RWPE2 (cell line): Measurements from ENCODE around the gene B3GNT4.
"Not testable (repeated sequence)": the region's sequence is repeated elsewhere in the genome, so short reads cannot be mapped to it uniquely, and the experiment has no call there.

Experiments
- ATAC-seq: fragments of 200-7000 bp; cut with Tn5 transposase; 3 replicates; pipeline ENCODE4 v1.9.1; 2021; ENCODE audit warnings: low read depth
- DNase-seq: peaks from one replicate; pipeline ENCODE4 v3.0.0-alpha.2; 2020; ENCODE audit warnings: low spot score
- H3K27ac ChIP-seq: fragments of 450-650 bp; 2 replicates; pipeline ENCODE4 v1.5.1; 2017; ENCODE audit warnings: mild to moderate bottlenecking; ENCODE audit not compliant: poor library complexity, severe bottlenecking
- H3K27me3 ChIP-seq: fragments of 250-450 bp; sonication (Bioruptor Pico); 2 replicates; pipeline ENCODE4 v1.5.1; 2021; ENCODE audit warnings: mild to moderate bottlenecking, moderate library complexity; ENCODE audit not compliant: insufficient read depth, poor library complexity, severe bottlenecking
- H3K36me3 ChIP-seq: fragments of 250-450 bp; sonication (Bioruptor Pico); 2 replicates; pipeline ENCODE4 v1.5.1; 2020; ENCODE audit warnings: low read depth, mild to moderate bottlenecking, moderate library complexity
- H3K4me1 ChIP-seq: fragments of 250-450 bp; sonication (Bioruptor Pico); 2 replicates; pipeline ENCODE4 v1.5.1; 2021; ENCODE audit warnings: mild to moderate bottlenecking, moderate library complexity; ENCODE audit not compliant: insufficient read depth, poor library complexity, severe bottlenecking
- H3K4me3 ChIP-seq: fragments of 250-450 bp; sonication (Bioruptor Pico); 2 replicates; pipeline ENCODE4 v1.5.1; 2021; ENCODE audit warnings: mild to moderate bottlenecking, moderate library complexity; ENCODE audit not compliant: severe bottlenecking
- H3K9me3 ChIP-seq: fragments of 250-450 bp; sonication (Bioruptor Pico); 2 replicates; pipeline ENCODE4 v1.5.1; 2021; ENCODE audit warnings: mild to moderate bottlenecking, moderate library complexity; ENCODE audit not compliant: severe bottlenecking
- CTCF ChIP-seq: fragments of 450-650 bp; IDR thresholded peaks from one replicate; pipeline ENCODE4 v1.5.1; 2017; ENCODE audit warnings: mild to moderate bottlenecking, moderate library complexity; ENCODE audit not compliant: poor library complexity, severe bottlenecking

The B3GNT4 gene

GRCh38 chr12:122244565-122245371 lies 41.3 kb downstream of the B3GNT4 start:
- DNase-seq (no peak), ATAC-seq (no peak)
- TF ChIP-seq CTCF, result no peak
- H3K27me3 ChIP-seq, result no peaks in the 10 kb centered on the region
- no peaks in the 10 kb centered on the region for H3K9me3 ChIP-seq
- no peaks in the 10 kb centered on the region for H3K4me1 ChIP-seq
- no peak overlapping the region for H3K4me3 ChIP-seq
- H3K27ac ChIP-seq, result no peak overlapping the region
- H3K36me3 ChIP-seq, result peaks cover 11% of the 10 kb centered on the region

- Histone ChIP-seq H3K27me3 (no peaks in the 10 kb centered on the region), H3K4me3 (no peak overlapping the region), H3K4me1 (no peaks in the 10 kb centered on the region), H3K27ac (no peak overlapping the region), H3K36me3 (peaks cover 14% of the 10 kb centered on the region), H3K9me3 (no peaks in the 10 kb centered on the region)
- TF ChIP-seq CTCF, result no peak
- DNase-seq (no peak), ATAC-seq (no peak)
Observed at GRCh38 chr12:122245553-122245952, 42.0 kb downstream of the B3GNT4 start.

- Histone ChIP-seq H3K36me3 (peaks cover 10% of the 10 kb centered on the region), H3K27me3 (no peaks in the 10 kb centered on the region), H3K4me1 (no peaks in the 10 kb centered on the region), H3K27ac (no peak overlapping the region), H3K9me3 (no peaks in the 10 kb centered on the region), H3K4me3 (no peak overlapping the region)
- no peak for TF ChIP-seq CTCF
- DNase-seq (no peak), ATAC-seq (no peak)
Observed at GRCh38 chr12:122250047-122250446, 46.5 kb downstream of the B3GNT4 start.

GRCh38 chr12:122250536-122250935 lies 47.0 kb downstream of the B3GNT4 start:
- no peak for DNase-seq
- H3K4me1 ChIP-seq, result no peaks in the 10 kb centered on the region
- H3K27me3 ChIP-seq, result no peaks in the 10 kb centered on the region
- ATAC-seq, result no peak
- no peaks in the 10 kb centered on the region for H3K9me3 ChIP-seq
- no peak overlapping the region for H3K4me3 ChIP-seq
- no peak for TF ChIP-seq CTCF
- no peak overlapping the region for H3K27ac ChIP-seq
- peaks cover 10% of the 10 kb centered on the region for H3K36me3 ChIP-seq

GRCh38 chr12:122258462-122258861 lies 55.0 kb downstream of the B3GNT4 start:
- H3K27ac ChIP-seq, H3K9me3 ChIP-seq, ATAC-seq, H3K27me3 ChIP-seq, H3K4me3 ChIP-seq, DNase-seq, H3K4me1 ChIP-seq: not testable (repeated sequence)
- H3K36me3 ChIP-seq, result peaks cover 43% of the 10 kb centered on the region
